Neural progenitor cell (in vitro differentiated cells): ENCODE data around the gene EPHB6. TPM values are rescaled to one million over a fixed set of nuclear protein-coding genes. Genes with fewer than 3 reads are reported as not detected.

Experiments
- DNase-seq: peaks from one replicate; pipeline ENCODE4 v3.0.0-alpha.2; 2016; ENCODE audit warnings: low spot score
- H2AFZ ChIP-seq: fragments of 200-600 bp; sonication (generic); replicated peaks from 2 replicates; pipeline ENCODE4 v1.6.1; 2016; ENCODE audit warnings: antibody characterized with exemption
- H3F3A ChIP-seq: fragments of 200-600 bp; sonication (generic); 2 replicates; pipeline ENCODE4 v1.6.1; 2016; ENCODE audit warnings: antibody characterized with exemption, low read depth
- H3K27ac ChIP-seq: fragments of 200-600 bp; sonication (generic); 2 replicates; pipeline ENCODE4 v1.5.1; 2016; ENCODE audit warnings: mild to moderate bottlenecking
- H3K27me3 ChIP-seq: fragments of 200-600 bp; sonication (generic); 2 replicates; pipeline ENCODE4 v1.6.1; 2016; ENCODE audit warnings: mild to moderate bottlenecking, moderate library complexity
- H3K36me3 ChIP-seq: fragments of 200-600 bp; sonication (generic); 2 replicates; pipeline ENCODE4 v1.5.1; 2016
- H3K4me1 ChIP-seq: fragments of 200-600 bp; sonication (generic); 2 replicates; pipeline ENCODE4 v1.6.1; 2016; ENCODE audit warnings: mixed run types
- H3K4me2 ChIP-seq: fragments of 200-600 bp; sonication (generic); 2 replicates; pipeline ENCODE4 v1.6.1; 2016
- H3K4me3 ChIP-seq: fragments of 200-600 bp; sonication (generic); 2 replicates; pipeline ENCODE4 v1.5.1; 2016
- H3K79me2 ChIP-seq: fragments of 200-600 bp; sonication (generic); 2 replicates; pipeline ENCODE4 v1.6.1; 2016; ENCODE audit warnings: low read depth
- H3K9ac ChIP-seq: fragments of 200-600 bp; sonication (generic); 2 replicates; pipeline ENCODE4 v1.6.1; 2016
- H3K9me3 ChIP-seq: fragments of 200-600 bp; sonication (generic); 2 replicates; pipeline ENCODE4 v1.5.1; 2016; ENCODE audit warnings: low read depth
- H4K20me1 ChIP-seq: fragments of 200-600 bp; sonication (generic); 2 replicates; pipeline ENCODE4 v1.6.1; 2016; ENCODE audit warnings: low read depth
- H3K27ac Mint-ChIP-seq: 3 replicates; pipeline ENCODE4 v1.8.0; 2021; ENCODE audit warnings: mixed read lengths
- H3K27me3 Mint-ChIP-seq: 2 replicates; pipeline ENCODE4 v1.8.0; 2022; ENCODE audit warnings: low read depth, mild to moderate bottlenecking, inconsistent platforms, moderate library complexity, mixed read lengths; ENCODE audit not compliant: insufficient read depth
- H3K36me3 Mint-ChIP-seq: 3 replicates; pipeline ENCODE4 v1.8.0; 2021; ENCODE audit warnings: mixed read lengths
- H3K4me1 Mint-ChIP-seq: 3 replicates; pipeline ENCODE4 v1.8.0; 2021; ENCODE audit warnings: mixed read lengths
- H3K4me3 Mint-ChIP-seq: 3 replicates; pipeline ENCODE4 v1.8.0; 2021; ENCODE audit warnings: mild to moderate bottlenecking, moderate library complexity, mixed read lengths
- H3K9me3 Mint-ChIP-seq: 3 replicates; pipeline ENCODE4 v1.8.0; 2020; ENCODE audit warnings: mixed read lengths
- EZH2 ChIP-seq: fragments of 200-600 bp; sonication (generic); IDR thresholded peaks from 2 replicates; pipeline ENCODE4 v1.6.1; 2017; ENCODE audit warnings: antibody characterized with exemption, mild to moderate bottlenecking, moderate library complexity
- EZH2phosphoT487 ChIP-seq: fragments of 200-600 bp; sonication (generic); IDR thresholded peaks from 2 replicates; pipeline ENCODE4 v1.6.1; 2017; ENCODE audit warnings: antibody characterized with exemption
- total RNA-seq: library from RNA; depleted of rRNA; stranded (reverse); fragments of >200 nt; gene quantifications from 2 replicates; pipeline ENCODE4 v1.2.3, GENCODE V29; 2015; ENCODE audit warnings: low replicate concordance
- TF ChIP-seq, protein P1 (sequence below): fragments of 200-600 bp; sonication (generic); IDR thresholded peaks from 2 replicates; pipeline ENCODE4 v1.5.1; 2017; ENCODE audit warnings: antibody characterized with exemption, mild to moderate bottlenecking

EPHB6 gene
- total RNA-seq, 1 donor from 2014 or later = 4.8 TPM

DNA sequence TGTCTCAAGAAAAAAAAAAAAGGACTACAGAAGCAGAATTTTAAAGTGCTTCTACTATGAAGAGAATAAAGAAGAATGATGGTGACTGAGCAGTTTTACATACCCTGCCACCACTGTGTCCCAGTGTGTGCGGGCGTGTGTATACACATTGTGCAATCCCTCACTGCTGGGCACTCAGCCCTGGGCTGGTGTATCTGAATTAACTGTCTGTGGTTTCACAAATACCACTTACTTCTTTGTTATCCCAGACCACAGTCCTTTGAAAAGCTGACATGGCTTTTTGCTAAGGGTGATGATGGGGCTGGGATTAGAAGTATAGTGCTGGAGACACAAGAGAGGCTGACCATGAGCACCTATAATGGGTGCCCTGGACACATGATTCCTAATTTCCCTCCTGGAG lies 51.8 kb downstream of the EPHB6 start:
- no peak for DNase-seq
- Histone ChIP-seq H3K4me3 (no peak overlapping the region), H3K9me3 (peaks cover 25% of the 10 kb centered on the region), H3K4me1 (peaks cover 7% of the 10 kb centered on the region), H3K4me2 (no peak overlapping the region), H4K20me1 (no peaks in the 10 kb centered on the region), H3F3A (peaks cover 9% of the 10 kb centered on the region), H2AFZ (no peak overlapping the region), H3K27ac (no peak overlapping the region), H3K36me3 (peaks cover 7% of the 10 kb centered on the region), H3K27me3 (no peaks in the 10 kb centered on the region), H3K9ac (no peak overlapping the region), H3K79me2 (no peaks in the 10 kb centered on the region)
- peaks cover 3% of the 10 kb centered on the region for H3K27me3 Mint-ChIP-seq
- H3K9me3 Mint-ChIP-seq = peaks cover 12% of the 10 kb centered on the region
- TF ChIP-seq, protein P1, sequence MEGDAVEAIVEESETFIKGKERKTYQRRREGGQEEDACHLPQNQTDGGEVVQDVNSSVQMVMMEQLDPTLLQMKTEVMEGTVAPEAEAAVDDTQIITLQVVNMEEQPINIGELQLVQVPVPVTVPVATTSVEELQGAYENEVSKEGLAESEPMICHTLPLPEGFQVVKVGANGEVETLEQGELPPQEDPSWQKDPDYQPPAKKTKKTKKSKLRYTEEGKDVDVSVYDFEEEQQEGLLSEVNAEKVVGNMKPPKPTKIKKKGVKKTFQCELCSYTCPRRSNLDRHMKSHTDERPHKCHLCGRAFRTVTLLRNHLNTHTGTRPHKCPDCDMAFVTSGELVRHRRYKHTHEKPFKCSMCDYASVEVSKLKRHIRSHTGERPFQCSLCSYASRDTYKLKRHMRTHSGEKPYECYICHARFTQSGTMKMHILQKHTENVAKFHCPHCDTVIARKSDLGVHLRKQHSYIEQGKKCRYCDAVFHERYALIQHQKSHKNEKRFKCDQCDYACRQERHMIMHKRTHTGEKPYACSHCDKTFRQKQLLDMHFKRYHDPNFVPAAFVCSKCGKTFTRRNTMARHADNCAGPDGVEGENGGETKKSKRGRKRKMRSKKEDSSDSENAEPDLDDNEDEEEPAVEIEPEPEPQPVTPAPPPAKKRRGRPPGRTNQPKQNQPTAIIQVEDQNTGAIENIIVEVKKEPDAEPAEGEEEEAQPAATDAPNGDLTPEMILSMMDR = no peak
- TF ChIP-seq EZH2 (no peak), EZH2phosphoT487 (no peak)
- no peak overlapping the region for H3K4me3 Mint-ChIP-seq
- H3K36me3 Mint-ChIP-seq = no peaks in the 10 kb centered on the region
- peaks cover 2% of the 10 kb centered on the region for H3K4me1 Mint-ChIP-seq
- H3K27ac Mint-ChIP-seq = no peak overlapping the region

DNA sequence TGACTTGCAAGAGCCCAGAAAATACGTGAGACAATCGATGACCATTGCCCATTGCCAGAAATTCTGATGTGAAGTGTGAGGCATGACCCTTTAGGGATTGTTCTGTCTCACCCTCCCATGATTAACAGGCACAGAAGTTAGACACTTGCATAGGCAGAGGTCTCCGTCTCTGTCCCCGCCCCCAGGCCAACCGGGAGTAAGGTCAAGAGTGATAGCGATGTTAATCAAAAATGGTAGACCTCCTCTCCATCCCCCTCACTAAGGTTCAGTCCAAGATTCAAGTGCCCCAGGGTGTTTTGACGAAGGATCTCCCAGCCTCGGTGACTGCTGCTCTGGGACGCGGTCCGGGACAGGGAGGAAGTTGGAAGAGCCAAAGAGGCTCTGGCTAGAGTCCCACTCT lies 53.4 kb downstream of the EPHB6 start:
- no peak for DNase-seq
- H3K9ac ChIP-seq = no peak overlapping the region
- H2AFZ ChIP-seq = no peak overlapping the region
- no peaks in the 10 kb centered on the region for H4K20me1 ChIP-seq
- H3K27ac ChIP-seq = no peak overlapping the region
- H3K4me2 ChIP-seq = no peak overlapping the region
- Mint-ChIP-seq H3K4me1 (no peaks in the 10 kb centered on the region), H3K27ac (no peak overlapping the region), H3K27me3 (no peaks in the 10 kb centered on the region), H3K4me3 (no peak overlapping the region), H3K36me3 (no peaks in the 10 kb centered on the region), H3K9me3 (peaks cover 9% of the 10 kb centered on the region)
- no peak for TF ChIP-seq EZH2
- TF ChIP-seq, protein P1 = no peak
- TF ChIP-seq EZH2phosphoT487 = no peak
- peaks cover 7% of the 10 kb centered on the region for H3K36me3 ChIP-seq
- H3K4me3 ChIP-seq = no peak overlapping the region
- no peaks in the 10 kb centered on the region for H3K79me2 ChIP-seq
- no peaks in the 10 kb centered on the region for H3K27me3 ChIP-seq
- H3K9me3 ChIP-seq = peaks cover 24% of the 10 kb centered on the region
- H3K4me1 ChIP-seq = no peaks in the 10 kb centered on the region
- H3F3A ChIP-seq = no peaks in the 10 kb centered on the region

DNA sequence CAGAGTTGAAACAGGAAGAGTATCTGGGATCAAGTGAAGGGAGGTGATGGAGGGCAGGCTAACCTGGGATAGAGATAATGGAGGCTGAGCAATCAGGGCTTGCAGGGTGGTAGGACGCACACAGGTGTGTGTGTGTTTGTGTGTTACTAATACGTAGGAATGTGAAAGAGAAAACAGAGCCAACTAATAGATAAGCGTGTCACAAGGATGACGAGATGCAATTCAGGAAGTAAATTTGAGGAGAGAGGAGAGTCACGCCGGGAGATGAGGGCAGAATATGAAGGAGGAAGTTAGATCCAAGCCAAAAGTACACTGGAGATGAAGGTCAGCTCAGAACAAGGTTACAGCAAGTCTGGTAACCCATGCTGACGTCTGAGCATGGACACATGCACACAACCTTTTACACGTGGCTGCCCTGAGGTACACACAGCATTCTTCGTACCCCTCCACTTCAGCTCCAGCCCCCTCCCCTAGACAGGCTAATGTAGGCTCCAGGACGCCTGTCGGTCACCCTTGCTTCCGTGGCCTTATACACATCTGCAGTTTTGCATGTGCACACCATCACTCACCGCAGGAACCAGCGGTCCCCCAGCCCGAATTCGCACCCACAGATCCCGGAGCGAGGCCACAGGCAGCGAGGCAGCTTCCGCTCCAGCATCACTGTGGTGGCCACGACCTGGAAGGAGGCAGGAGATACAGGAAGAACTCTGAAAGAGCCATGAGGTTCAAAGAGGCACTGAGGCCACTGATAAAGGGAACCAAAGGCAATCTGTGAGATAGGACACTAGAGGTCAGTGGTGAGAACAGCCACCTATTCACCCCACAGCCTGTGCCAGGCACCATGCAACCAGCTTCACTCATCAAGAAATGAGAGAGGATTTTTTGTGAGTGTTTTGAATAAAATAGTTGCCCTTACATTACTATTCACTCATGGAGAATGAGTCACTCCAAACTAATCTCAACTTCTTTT lies 54.3 kb downstream of the EPHB6 start:
- Mint-ChIP-seq H3K27ac (no peak overlapping the region), H3K36me3 (no peaks in the 10 kb centered on the region)

More for the DNA sequence above, 54.3 kb downstream of the EPHB6 start:
- TF ChIP-seq EZH2 = no peak
- TF ChIP-seq, protein P1 = peak; percentile 51
- Histone ChIP-seq H3K4me3 (no peak overlapping the region), H3K79me2 (no peaks in the 10 kb centered on the region), H3K9ac (no peak overlapping the region), H3K4me1 (no peaks in the 10 kb centered on the region), H3K4me2 (no peak overlapping the region), H4K20me1 (no peaks in the 10 kb centered on the region), H3K36me3 (no peaks in the 10 kb centered on the region), H2AFZ (peak overlapping the region; percentile 82), H3F3A (no peaks in the 10 kb centered on the region), H3K9me3 (peaks cover 16% of the 10 kb centered on the region), H3K27ac (no peak overlapping the region), H3K27me3 (no peaks in the 10 kb centered on the region)
- Mint-ChIP-seq H3K27me3 (peaks cover 2% of the 10 kb centered on the region), H3K9me3 (peaks cover 7% of the 10 kb centered on the region), H3K4me3 (no peak overlapping the region), H3K4me1 (no peaks in the 10 kb centered on the region)
- DNase-seq = peak; percentile 26
